CD4-positive, alpha-beta T cell treated with Interleukin-15 for 4 hours (primary cell): ENCODE results near the gene ZNF79.
A peak's percentile ranks its signal among the peaks of the same experiment; 100 is the strongest.

Experiments
- DNase-seq: peaks from one replicate; pipeline ENCODE4 v3.0.0-alpha.2; 2020; ENCODE audit warnings: low spot score

The ZNF79 gene

GRCh38 chr9:127428348-127428747, 4.2 kb downstream of the ZNF79 start:
- DNase-seq: no peak

- DNase-seq: no peak
Observed at GRCh38 chr9:127430415-127430814, 6.2 kb downstream of the ZNF79 start.

GRCh38 chr9:127437497-127438264, 13.5 kb downstream of the ZNF79 start:
- DNase-seq: no peak

GRCh38 chr9:127438394-127438793, 14.2 kb downstream of the ZNF79 start:
- DNase-seq: no peak

GRCh38 chr9:127444283-127444920, 20.2 kb downstream of the ZNF79 start:
- no peak for DNase-seq

- DNase-seq: no peak
Observed at GRCh38 chr9:127444921-127445850, 21.0 kb downstream of the ZNF79 start.

- DNase-seq: no peak
Observed at GRCh38 chr9:127445851-127446712, 21.9 kb downstream of the ZNF79 start.

GRCh38 chr9:127446713-127447415, 22.7 kb downstream of the ZNF79 start:
- DNase-seq: no peak

- no peak for DNase-seq
Observed at GRCh38 chr9:127447416-127448111, 23.4 kb downstream of the ZNF79 start.

- DNase-seq: no peak
Observed at GRCh38 chr9:127448112-127448805, 24.1 kb downstream of the ZNF79 start.

GRCh38 chr9:127449332-127449966, 25.3 kb downstream of the ZNF79 start:
- no peak for DNase-seq

GRCh38 chr9:127450243-127450760, 26.1 kb downstream of the ZNF79 start:
- no peak for DNase-seq

- peak; percentile 98 for DNase-seq
Observed at GRCh38 chr9:127450830-127451607, 26.8 kb downstream of the ZNF79 start, which contains the start of the genes LRSAM1 and RPL12. TSS of gene LRSAM1 (plus strand) at chr9:127451510. CDS start at chr9:127454528, 3,018 bp downstream. TSS of gene RPL12 (minus strand) at chr9:127451406. CDS start at chr9:127451317, 89 bp downstream.

- no peak for DNase-seq
Observed at GRCh38 chr9:127451608-127451857, 27.4 kb downstream of the ZNF79 start.

- peak; percentile 45 for DNase-seq
Observed at GRCh38 chr9:127451858-127452656, 27.9 kb downstream of the ZNF79 start.

GRCh38 chr9:127452691-127453090, 28.5 kb downstream of the ZNF79 start:
- no peak for DNase-seq

- DNase-seq: peak; percentile 18
Observed at GRCh38 chr9:127455324-127455992, 31.3 kb downstream of the ZNF79 start.
